IPS-20b (cell line): Measurements from ENCODE around the gene POU3F4.

ENCODE experiments used
- H3K27ac ChIP-seq: one replicate; pipeline ENCODE4 v1.5.1; 2013; ENCODE audit warnings: low read length
- H3K27me3 ChIP-seq: 2 replicates; pipeline ENCODE4 v1.6.1; 2013; ENCODE audit warnings: mild to moderate bottlenecking, low read length, inconsistent platforms; ENCODE audit not compliant: insufficient read depth
- H3K36me3 ChIP-seq: 2 replicates; pipeline ENCODE4 v1.6.1; 2013; ENCODE audit warnings: low read depth, mild to moderate bottlenecking, inconsistent platforms, low read length, moderate library complexity; ENCODE audit not compliant: insufficient read depth
- H3K4me1 ChIP-seq: 2 replicates; pipeline ENCODE4 v1.6.1; 2013; ENCODE audit warnings: mild to moderate bottlenecking, control low read depth, inconsistent platforms, low read length, moderate library complexity; ENCODE audit not compliant: insufficient read depth
- H3K4me3 ChIP-seq: 2 replicates; pipeline ENCODE4 v1.5.1; 2013; ENCODE audit warnings: mild to moderate bottlenecking, low read length, inconsistent platforms
- H3K9ac ChIP-seq: 2 replicates; pipeline ENCODE4 v1.6.1; 2013; ENCODE audit warnings: low read depth, mild to moderate bottlenecking, inconsistent platforms, low read length, moderate library complexity
- H3K9me3 ChIP-seq: 2 replicates; pipeline ENCODE4 v1.6.1; 2013; ENCODE audit warnings: mild to moderate bottlenecking, low read depth, low read length, inconsistent platforms; ENCODE audit not compliant: insufficient read depth

The POU3F4 gene

GRCh38 chrX:83516597-83516996, 8.5 kb downstream of the POU3F4 start:
- no peaks in the 10 kb centered on the region for H3K9me3 ChIP-seq
- H3K36me3 ChIP-seq, result no peaks in the 10 kb centered on the region
- H3K27me3 ChIP-seq, result no peaks in the 10 kb centered on the region
- no peak overlapping the region for H3K4me3 ChIP-seq
- H3K9ac ChIP-seq, result no peak overlapping the region
- H3K4me1 ChIP-seq, result peaks cover 8% of the 10 kb centered on the region; the same call in 1 of the 2 replicates
- no peak overlapping the region for H3K27ac ChIP-seq

DNA sequence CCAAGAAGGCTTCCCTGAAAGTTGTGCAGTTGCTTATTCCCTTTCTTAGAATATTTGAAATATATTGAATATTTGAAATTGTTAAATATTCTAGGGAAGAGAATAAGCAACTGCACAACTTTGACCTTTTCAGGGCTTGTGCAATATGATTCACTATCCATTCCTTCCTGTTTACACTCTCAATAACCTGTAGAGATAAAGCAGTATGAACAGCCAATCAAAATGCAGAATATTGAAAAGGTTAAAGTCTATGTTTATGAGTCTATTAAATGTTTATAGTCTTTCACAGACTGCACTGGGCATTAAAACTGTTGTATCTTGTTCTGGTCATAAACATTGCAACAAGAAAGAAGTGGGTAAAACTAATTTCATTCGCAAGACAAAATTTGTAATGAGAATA, 13.8 kb downstream of the POU3F4 start:
- no peak overlapping the region for H3K9ac ChIP-seq
- H3K27me3 ChIP-seq, result no peaks in the 10 kb centered on the region
- H3K4me1 ChIP-seq, result no peaks in the 10 kb centered on the region; the same call in 1 of the 2 replicates
- no peaks in the 10 kb centered on the region for H3K36me3 ChIP-seq
- H3K27ac ChIP-seq, result no peak overlapping the region
- no peaks in the 10 kb centered on the region for H3K9me3 ChIP-seq
- no peak overlapping the region for H3K4me3 ChIP-seq

DNA sequence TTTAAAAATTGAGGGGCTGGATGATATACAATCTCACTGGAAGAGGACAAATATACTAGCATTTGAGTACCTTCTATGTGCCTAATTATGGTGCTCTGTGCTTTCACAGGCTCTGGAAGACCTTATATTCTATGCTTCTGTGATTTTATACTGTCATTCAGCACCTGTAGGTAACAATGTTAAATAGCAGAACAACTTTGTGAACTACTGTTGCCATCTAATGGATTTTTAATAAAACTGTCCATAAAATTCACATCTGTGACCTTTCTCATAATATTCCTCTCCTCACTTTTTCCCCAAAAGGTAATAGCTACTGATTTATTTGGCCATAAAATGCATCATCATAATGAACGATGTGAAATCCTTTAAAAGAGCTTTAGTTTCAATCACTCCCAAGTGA, 21.9 kb downstream of the POU3F4 start:
- no peak overlapping the region for H3K4me3 ChIP-seq
- no peaks in the 10 kb centered on the region for H3K27me3 ChIP-seq
- H3K27ac ChIP-seq, result no peak overlapping the region
- no peaks in the 10 kb centered on the region for H3K9me3 ChIP-seq
- no peaks in the 10 kb centered on the region for H3K4me1 ChIP-seq
- no peak overlapping the region for H3K9ac ChIP-seq
- H3K36me3 ChIP-seq, result no peaks in the 10 kb centered on the region

DNA sequence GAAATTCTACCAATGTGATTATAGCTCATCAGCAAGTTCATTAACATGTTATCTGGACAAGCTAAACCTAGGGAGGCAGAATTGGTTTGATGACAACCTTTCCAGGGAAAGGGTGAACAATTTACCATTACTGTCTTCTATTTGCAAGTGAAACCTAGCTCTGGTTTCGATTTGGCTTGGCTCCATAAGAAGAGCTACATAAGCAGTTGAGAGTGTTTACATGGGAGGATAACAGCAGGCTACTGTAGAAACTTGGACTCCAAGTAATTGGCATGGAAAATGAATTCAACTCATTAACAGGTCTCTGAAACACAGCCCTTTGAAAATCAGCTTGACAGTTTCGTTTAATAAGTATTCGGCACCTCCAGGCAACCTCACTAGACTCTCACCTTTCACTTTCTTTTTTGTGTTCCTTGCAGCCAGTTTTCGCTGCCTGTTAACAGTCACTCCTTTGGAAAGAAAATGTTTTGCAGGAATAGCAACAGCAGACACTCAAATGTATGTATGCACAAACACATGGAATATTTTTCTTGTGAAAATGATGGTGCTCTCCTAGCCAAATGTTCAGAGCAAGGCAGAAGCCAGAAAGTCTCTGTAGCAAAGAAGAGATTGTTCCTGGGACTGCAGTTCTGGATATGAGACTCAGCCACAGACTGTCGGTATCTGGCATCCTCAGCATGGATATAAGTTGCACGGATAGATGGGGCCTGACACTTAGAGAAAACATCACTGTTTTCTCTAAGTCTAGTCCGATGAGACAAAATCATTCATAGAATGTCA, 27.5 kb downstream of the POU3F4 start:
- H3K9ac ChIP-seq, result no peak overlapping the region
- H3K4me3 ChIP-seq, result no peak overlapping the region
- no peaks in the 10 kb centered on the region for H3K4me1 ChIP-seq
- H3K27me3 ChIP-seq, result no peaks in the 10 kb centered on the region
- no peaks in the 10 kb centered on the region for H3K9me3 ChIP-seq
- no peaks in the 10 kb centered on the region for H3K36me3 ChIP-seq
- no peak overlapping the region for H3K27ac ChIP-seq
